ENCODE data around the gene ZNF507.

ZNF507 gene

DNA sequence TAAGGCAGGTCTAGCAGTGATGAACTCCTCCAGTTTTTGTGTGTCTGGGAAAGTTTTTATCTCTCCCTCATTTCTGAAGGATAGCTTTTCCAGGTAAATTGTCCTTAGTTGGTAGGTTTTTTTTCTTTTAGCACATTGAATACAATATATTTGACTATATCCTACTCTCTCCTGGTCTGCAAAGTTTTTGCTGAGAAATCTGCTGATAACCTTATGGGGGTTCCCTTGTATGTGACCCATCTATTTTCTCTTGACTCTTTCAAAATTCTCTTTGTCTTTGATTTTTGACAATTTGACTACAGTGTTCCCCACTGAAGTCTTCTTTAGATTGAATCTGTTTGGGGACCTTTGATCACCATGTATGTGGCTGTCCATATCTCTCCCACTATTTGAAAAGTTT, 42.6 kb upstream of the ZNF507 start (continued):
- TF ChIP-seq, protein P1, sequence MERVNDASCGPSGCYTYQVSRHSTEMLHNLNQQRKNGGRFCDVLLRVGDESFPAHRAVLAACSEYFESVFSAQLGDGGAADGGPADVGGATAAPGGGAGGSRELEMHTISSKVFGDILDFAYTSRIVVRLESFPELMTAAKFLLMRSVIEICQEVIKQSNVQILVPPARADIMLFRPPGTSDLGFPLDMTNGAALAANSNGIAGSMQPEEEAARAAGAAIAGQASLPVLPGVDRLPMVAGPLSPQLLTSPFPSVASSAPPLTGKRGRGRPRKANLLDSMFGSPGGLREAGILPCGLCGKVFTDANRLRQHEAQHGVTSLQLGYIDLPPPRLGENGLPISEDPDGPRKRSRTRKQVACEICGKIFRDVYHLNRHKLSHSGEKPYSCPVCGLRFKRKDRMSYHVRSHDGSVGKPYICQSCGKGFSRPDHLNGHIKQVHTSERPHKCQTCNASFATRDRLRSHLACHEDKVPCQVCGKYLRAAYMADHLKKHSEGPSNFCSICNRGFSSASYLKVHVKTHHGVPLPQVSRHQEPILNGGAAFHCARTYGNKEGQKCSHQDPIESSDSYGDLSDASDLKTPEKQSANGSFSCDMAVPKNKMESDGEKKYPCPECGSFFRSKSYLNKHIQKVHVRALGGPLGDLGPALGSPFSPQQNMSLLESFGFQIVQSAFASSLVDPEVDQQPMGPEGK (CRISPR knock-in tag; IDR thresholded peaks at IDR 0.05; ENCODE audit: borderline replicate concordance) = no peak
- TF ChIP-seq ZFP30 (CRISPR knock-in tag; IDR thresholded peaks at IDR 0.05) (no peak), CSDC2 (CRISPR knock-in tag; IDR thresholded peaks at IDR 0.05) (no peak)

DNA sequence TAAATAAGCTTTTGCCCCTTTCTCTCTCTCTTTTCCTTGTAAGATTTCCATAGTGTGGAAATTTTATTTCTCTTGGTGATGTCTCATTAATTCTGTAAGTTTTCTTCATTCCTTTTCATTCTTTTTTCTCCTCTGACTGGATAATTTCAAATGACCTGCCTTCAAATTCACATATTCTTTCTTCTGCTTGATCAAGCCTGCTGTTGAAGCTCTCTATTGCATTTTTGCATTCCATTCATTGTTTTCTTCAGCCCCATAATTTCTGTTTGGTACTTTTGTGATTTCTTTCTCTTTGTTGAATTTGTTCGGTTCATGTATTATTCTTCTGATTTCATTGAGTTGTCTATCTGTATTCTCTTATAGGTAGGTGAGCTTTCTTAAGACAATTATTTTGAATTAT, 42.2 kb upstream of the ZNF507 start:
- ATAC-seq = no peak
- TF ChIP-seq, protein P2, sequence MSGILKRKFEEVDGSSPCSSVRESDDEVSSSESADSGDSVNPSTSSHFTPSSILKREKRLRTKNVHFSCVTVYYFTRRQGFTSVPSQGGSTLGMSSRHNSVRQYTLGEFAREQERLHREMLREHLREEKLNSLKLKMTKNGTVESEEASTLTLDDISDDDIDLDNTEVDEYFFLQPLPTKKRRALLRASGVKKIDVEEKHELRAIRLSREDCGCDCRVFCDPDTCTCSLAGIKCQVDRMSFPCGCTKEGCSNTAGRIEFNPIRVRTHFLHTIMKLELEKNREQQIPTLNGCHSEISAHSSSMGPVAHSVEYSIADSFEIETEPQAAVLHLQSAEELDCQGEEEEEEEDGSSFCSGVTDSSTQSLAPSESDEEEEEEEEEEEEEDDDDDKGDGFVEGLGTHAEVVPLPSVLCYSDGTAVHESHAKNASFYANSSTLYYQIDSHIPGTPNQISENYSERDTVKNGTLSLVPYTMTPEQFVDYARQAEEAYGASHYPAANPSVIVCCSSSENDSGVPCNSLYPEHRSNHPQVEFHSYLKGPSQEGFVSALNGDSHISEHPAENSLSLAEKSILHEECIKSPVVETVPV (CRISPR knock-in tag; IDR thresholded peaks at IDR 0.05) = no peak
- TF ChIP-seq ZC3H10 (CRISPR knock-in tag; IDR thresholded peaks at IDR 0.05) = no peak
- TF ChIP-seq, protein P3, sequence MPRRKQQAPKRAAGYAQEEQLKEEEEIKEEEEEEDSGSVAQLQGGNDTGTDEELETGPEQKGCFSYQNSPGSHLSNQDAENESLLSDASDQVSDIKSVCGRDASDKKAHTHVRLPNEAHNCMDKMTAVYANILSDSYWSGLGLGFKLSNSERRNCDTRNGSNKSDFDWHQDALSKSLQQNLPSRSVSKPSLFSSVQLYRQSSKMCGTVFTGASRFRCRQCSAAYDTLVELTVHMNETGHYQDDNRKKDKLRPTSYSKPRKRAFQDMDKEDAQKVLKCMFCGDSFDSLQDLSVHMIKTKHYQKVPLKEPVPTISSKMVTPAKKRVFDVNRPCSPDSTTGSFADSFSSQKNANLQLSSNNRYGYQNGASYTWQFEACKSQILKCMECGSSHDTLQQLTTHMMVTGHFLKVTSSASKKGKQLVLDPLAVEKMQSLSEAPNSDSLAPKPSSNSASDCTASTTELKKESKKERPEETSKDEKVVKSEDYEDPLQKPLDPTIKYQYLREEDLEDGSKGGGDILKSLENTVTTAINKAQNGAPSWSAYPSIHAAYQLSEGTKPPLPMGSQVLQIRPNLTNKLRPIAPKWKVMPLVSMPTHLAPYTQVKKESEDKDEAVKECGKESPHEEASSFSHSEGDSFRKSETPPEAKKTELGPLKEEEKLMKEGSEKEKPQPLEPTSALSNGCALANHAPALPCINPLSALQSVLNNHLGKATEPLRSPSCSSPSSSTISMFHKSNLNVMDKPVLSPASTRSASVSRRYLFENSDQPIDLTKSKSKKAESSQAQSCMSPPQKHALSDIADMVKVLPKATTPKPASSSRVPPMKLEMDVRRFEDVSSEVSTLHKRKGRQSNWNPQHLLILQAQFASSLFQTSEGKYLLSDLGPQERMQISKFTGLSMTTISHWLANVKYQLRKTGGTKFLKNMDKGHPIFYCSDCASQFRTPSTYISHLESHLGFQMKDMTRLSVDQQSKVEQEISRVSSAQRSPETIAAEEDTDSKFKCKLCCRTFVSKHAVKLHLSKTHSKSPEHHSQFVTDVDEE (CRISPR knock-in tag; IDR thresholded peaks at IDR 0.05) = no peak
- no peak for TF ChIP-seq ESRRG (CRISPR knock-in tag; IDR thresholded peaks at IDR 0.05)
- TF ChIP-seq ZFP30 (CRISPR knock-in tag; IDR thresholded peaks at IDR 0.05) = peak; percentile 60; the same call in 1 of the 2 replicates
- no peak for TF ChIP-seq ZNF70 (CRISPR knock-in tag; IDR thresholded peaks at IDR 0.05)

DNA sequence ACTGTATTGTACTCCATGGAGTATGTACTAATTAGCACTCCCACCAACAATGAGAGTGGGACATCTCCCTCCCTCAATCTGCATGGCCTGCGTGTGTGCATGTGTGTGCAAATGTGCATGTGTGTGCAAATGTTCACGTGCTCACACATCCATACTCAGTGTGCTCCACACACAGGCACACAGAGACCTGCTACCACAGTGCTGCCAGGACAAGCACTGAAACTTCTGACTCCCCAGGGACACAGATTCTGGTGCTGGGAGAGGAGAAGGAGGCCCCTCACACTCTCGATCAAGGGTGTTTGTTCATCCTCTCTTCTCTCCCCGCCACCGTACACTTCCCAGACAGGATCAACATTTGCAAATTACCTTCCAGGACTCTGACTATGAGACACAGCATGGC, 37.8 kb upstream of the ZNF507 start:
- TF ChIP-seq RARB (CRISPR knock-in tag; IDR thresholded peaks at IDR 0.05) (no peak), GLIS3 (CRISPR knock-in tag; IDR thresholded peaks at IDR 0.05) (no peak), ZFP3 (CRISPR knock-in tag; IDR thresholded peaks at IDR 0.05) (no peak), BACH2 (CRISPR knock-in tag; IDR thresholded peaks at IDR 0.05; ENCODE audit: borderline replicate concordance) (no peak), ZC3H10 (CRISPR knock-in tag; IDR thresholded peaks at IDR 0.05) (no peak), PPARA (CRISPR knock-in tag; IDR thresholded peaks at IDR 0.05; ENCODE audit: borderline replicate concordance) (no peak), ZFP30 (CRISPR knock-in tag; IDR thresholded peaks at IDR 0.05) (no peak), TCF4 (CRISPR knock-in tag; IDR thresholded peaks at IDR 0.05; ENCODE audit: borderline replicate concordance) (no peak), CSDC2 (CRISPR knock-in tag; IDR thresholded peaks at IDR 0.05) (no peak), TOX (CRISPR knock-in tag; IDR thresholded peaks at IDR 0.05; ENCODE audit: borderline replicate concordance) (no peak)
- TF ChIP-seq, protein P3 (CRISPR knock-in tag; IDR thresholded peaks at IDR 0.05) = no peak
- TF ChIP-seq, protein P1 (CRISPR knock-in tag; IDR thresholded peaks at IDR 0.05; ENCODE audit: borderline replicate concordance) = no peak
- TF ChIP-seq, protein P4, sequence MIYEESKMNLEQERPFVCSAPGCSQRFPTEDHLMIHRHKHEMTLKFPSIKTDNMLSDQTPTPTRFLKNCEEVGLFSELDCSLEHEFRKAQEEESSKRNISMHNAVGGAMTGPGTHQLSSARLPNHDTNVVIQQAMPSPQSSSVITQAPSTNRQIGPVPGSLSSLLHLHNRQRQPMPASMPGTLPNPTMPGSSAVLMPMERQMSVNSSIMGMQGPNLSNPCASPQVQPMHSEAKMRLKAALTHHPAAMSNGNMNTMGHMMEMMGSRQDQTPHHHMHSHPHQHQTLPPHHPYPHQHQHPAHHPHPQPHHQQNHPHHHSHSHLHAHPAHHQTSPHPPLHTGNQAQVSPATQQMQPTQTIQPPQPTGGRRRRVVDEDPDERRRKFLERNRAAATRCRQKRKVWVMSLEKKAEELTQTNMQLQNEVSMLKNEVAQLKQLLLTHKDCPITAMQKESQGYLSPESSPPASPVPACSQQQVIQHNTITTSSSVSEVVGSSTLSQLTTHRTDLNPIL (CRISPR knock-in tag; IDR thresholded peaks at IDR 0.05; ENCODE audit: low read depth) = no peak
- ATAC-seq = no peak

Measured in SK-N-SH treated with all-trans-retinoic acid at 6 μM for 48 hours (cell line).